ENCODE measurements around the gene ARHGAP1. TPM values are rescaled to one million over a fixed set of nuclear protein-coding genes. Genes with fewer than 3 reads are reported as not detected.

The ARHGAP1 gene
- total RNA-seq, 1 donor from 2014 or later = 58.0 TPM

DNA sequence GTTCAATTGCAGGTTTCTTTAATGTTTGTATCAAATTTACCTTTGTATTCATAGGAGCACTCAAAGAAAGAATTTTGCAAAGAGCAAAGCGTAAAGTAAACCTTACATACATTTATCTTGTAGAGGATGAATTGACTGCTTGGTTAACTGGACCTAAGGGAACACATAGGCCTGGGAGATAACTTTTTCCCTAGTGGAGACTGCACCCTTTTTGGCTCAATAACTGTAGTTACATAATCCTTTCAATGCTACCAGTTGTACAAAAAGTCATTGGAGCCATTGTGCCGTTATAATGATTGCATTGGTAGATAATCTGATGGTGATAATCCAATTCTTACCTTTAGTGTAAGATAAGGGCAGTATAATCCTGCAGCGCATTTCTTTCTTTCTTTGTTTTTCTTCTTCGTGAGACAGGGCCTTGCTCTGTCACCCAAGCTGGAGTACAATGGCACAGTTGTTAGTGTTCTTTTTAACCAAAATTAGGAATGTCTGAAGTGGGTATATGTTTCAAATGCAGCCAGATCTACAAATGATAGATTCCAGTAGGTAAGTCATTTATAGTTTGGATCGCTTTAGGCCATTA is 64.8 kb downstream of the ARHGAP1 start:
- CTCF ChIA-PET = no interaction called here
- TF ChIP-seq, protein P1, sequence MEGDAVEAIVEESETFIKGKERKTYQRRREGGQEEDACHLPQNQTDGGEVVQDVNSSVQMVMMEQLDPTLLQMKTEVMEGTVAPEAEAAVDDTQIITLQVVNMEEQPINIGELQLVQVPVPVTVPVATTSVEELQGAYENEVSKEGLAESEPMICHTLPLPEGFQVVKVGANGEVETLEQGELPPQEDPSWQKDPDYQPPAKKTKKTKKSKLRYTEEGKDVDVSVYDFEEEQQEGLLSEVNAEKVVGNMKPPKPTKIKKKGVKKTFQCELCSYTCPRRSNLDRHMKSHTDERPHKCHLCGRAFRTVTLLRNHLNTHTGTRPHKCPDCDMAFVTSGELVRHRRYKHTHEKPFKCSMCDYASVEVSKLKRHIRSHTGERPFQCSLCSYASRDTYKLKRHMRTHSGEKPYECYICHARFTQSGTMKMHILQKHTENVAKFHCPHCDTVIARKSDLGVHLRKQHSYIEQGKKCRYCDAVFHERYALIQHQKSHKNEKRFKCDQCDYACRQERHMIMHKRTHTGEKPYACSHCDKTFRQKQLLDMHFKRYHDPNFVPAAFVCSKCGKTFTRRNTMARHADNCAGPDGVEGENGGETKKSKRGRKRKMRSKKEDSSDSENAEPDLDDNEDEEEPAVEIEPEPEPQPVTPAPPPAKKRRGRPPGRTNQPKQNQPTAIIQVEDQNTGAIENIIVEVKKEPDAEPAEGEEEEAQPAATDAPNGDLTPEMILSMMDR (IDR thresholded peaks at IDR 0.05) = no peak
- DNase-seq (no peak), ATAC-seq (ENCODE audit: low read depth) (no peak)
- Mint-ChIP-seq H3K27me3 (no peaks in the 10 kb centered on the region), H3K4me1 (no peaks in the 10 kb centered on the region), H3K4me3 (no peak overlapping the region), H3K9me3 (no peaks in the 10 kb centered on the region), H3K27ac (no peak overlapping the region), H3K36me3 (ENCODE audit: low read depth) (peaks cover 53% of the 10 kb centered on the region)
- intact Hi-C loops (cut with micrococcal nuclease) = no loop called here
- POLR2A ChIA-PET = no interaction called here

DNA sequence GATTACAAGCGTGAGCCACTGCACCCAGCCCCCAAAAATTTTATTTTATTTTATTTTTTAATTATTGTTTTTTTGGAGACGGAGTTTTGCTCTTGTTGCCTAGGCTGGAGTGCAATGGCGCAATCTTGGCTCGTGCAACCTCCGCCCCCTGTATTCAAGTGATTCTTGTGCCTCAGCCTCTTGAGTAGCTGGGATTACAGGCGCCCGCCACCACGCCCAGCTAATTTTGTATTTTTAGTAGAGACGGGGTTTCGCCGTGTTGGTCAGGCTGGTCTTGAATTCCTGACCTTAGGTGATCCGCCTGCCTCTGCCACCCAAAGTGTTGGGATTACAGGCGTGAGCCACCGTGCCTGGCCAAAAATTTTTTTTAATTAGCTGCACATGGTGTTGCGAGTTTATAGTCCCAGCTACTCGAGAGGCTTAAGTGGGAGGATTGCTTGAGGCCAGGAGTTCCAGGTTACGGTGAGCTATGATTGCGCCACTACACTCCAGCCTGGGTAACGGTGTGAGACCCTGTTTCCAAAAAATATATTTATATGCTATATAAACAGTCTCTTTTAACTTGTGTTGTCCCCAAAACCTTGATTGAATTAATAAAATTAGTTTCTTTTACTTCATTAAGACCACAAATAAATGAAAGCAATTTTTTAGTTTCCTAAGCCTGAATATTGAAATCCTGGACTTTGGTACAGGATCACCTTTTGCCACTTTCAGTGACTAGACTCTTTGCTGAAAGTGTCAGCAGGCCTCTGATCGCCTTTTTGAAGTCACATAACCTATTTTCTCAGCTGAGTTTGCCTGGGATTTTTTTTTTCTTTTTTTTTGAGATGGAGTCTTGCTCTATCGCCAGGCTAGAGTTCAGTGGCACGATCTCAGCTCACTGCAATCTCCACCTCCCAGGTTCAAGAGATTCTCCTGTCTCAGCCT is 66.9 kb downstream of the ARHGAP1 start:
- ATAC-seq (ENCODE audit: low read depth) = no peak
- H3K27ac Mint-ChIP-seq = no peak overlapping the region
- ChIA-PET POLR2A (no interaction called here), CTCF (no interaction called here)
- TF ChIP-seq, protein P1 (IDR thresholded peaks at IDR 0.05) = no peak
- no peaks in the 10 kb centered on the region for H3K27me3 Mint-ChIP-seq
- peaks cover 51% of the 10 kb centered on the region for H3K36me3 Mint-ChIP-seq (ENCODE audit: low read depth)
- H3K9me3 Mint-ChIP-seq = no peaks in the 10 kb centered on the region
- no peak overlapping the region for H3K4me3 Mint-ChIP-seq
- H3K4me1 Mint-ChIP-seq = peaks cover 3% of the 10 kb centered on the region
- intact Hi-C loops (cut with micrococcal nuclease) = no loop called here
- no peak for DNase-seq

DNA sequence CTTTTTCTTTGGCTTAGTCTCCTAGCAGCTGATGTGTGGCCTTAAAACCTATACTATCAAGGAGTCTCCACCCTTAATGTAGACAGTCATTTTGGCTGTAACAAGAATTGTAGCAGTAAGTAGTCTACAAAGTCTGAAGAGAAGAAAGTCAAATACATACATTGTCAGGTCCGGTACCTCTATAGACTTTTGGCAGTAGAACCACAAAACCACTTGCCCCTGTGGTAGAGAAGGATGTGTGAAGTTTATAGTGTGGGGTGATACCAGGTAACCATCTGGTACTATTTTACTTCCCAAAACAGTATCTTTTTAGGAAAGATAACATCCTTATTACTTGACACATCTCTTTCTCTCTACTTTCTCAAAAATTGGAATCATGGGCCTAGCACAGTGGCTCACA is 67.9 kb downstream of the ARHGAP1 start:
- POLR2A ChIA-PET = no interaction called here

DNA sequence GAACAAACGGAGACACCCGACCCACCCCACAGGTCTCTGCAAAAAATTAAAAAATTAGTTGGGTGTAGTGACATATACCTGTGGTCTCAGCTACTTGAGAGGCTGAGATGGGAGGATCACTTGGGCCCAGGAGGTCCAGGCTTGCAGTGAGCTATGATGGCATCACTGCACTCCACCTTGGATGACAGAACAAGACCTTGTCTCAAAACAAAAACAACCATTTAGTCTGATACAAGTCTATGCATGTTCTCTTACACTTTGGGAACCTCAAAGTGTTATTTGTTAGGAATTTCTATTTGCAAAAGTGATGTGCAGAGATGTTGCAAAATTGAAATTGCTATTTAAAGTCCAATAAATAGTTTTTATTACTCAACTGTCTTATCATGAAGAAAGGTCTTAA is 68.7 kb downstream of the ARHGAP1 start:
- H3K27me3 Mint-ChIP-seq = no peaks in the 10 kb centered on the region
- DNase-seq = no peak
- no peak overlapping the region for H3K27ac Mint-ChIP-seq
- no peak for ATAC-seq (ENCODE audit: low read depth)
- H3K4me3 Mint-ChIP-seq = no peak overlapping the region
- ChIA-PET POLR2A (no interaction called here), CTCF (no interaction called here)
- H3K36me3 Mint-ChIP-seq (ENCODE audit: low read depth) = peaks cover 46% of the 10 kb centered on the region
- intact Hi-C loops (cut with micrococcal nuclease) = no loop called here
- no peaks in the 10 kb centered on the region for H3K9me3 Mint-ChIP-seq
- peaks cover 3% of the 10 kb centered on the region for H3K4me1 Mint-ChIP-seq
- TF ChIP-seq, protein P1 (IDR thresholded peaks at IDR 0.05) = no peak

More for the DNA sequence above, 67.9 kb downstream of the ARHGAP1 start:
- peaks cover 47% of the 10 kb centered on the region for H3K36me3 Mint-ChIP-seq (ENCODE audit: low read depth)
- TF ChIP-seq, protein P1 (IDR thresholded peaks at IDR 0.05) = no peak
- H3K27me3 Mint-ChIP-seq = no peaks in the 10 kb centered on the region
- no peak overlapping the region for H3K4me3 Mint-ChIP-seq
- ATAC-seq (ENCODE audit: low read depth) = no peak
- H3K27ac Mint-ChIP-seq = no peak overlapping the region
- CTCF ChIA-PET = interaction anchor here (0.6 kb wide), 1 partner anchor 144 kb away, joined by 3 read pairs; no protein-coding TSS in a partner anchor
- no peaks in the 10 kb centered on the region for H3K9me3 Mint-ChIP-seq
- peaks cover 3% of the 10 kb centered on the region for H3K4me1 Mint-ChIP-seq
- no peak for DNase-seq
- intact Hi-C loops (cut with micrococcal nuclease) = no loop called here

DNA sequence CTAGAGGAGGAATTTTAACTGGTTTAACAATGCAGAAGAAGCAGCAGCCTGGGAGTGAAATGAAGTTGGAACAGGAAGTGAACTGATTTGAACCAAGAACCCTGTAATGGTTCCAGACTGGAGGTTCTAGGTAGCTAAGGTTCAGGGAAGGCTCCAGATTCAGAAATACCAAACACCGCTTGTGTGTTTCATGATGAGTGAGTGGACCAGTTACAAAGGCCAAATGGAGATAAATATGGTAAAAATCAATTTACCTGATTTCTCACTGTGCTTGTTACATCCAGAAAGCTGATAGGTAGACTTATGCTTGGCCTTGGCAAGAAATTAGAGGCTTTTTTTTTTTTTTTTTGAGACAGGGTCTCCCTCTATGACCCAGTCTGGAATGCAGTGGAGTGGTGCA is 70.2 kb downstream of the ARHGAP1 start:
- Mint-ChIP-seq H3K4me3 (no peak overlapping the region), H3K27me3 (no peaks in the 10 kb centered on the region), H3K4me1 (peaks cover 3% of the 10 kb centered on the region), H3K9me3 (no peaks in the 10 kb centered on the region), H3K36me3 (ENCODE audit: low read depth) (peaks cover 48% of the 10 kb centered on the region), H3K27ac (no peak overlapping the region)
- intact Hi-C loops (cut with micrococcal nuclease) = no loop called here
- ChIA-PET CTCF (no interaction called here), POLR2A (no interaction called here)
- DNase-seq (no peak), ATAC-seq (ENCODE audit: low read depth) (no peak)
- TF ChIP-seq, protein P1 (IDR thresholded peaks at IDR 0.05) = no peak
